Neural progenitor cell (in vitro differentiated cells): ENCODE data around the gene PLCB1. TPM values are rescaled to one million over a fixed set of nuclear protein-coding genes. Genes with fewer than 3 reads are reported as not detected.

ENCODE experiments used
- DNase-seq: peaks from one replicate; pipeline ENCODE4 v3.0.0-alpha.2; 2016; ENCODE audit warnings: low spot score
- H2AFZ ChIP-seq: fragments of 200-600 bp; sonication (generic); replicated peaks from 2 replicates; pipeline ENCODE4 v1.6.1; 2016; ENCODE audit warnings: antibody characterized with exemption
- H3F3A ChIP-seq: fragments of 200-600 bp; sonication (generic); 2 replicates; pipeline ENCODE4 v1.6.1; 2016; ENCODE audit warnings: antibody characterized with exemption, low read depth
- H3K27ac ChIP-seq: fragments of 200-600 bp; sonication (generic); 2 replicates; pipeline ENCODE4 v1.5.1; 2016; ENCODE audit warnings: mild to moderate bottlenecking
- H3K27me3 ChIP-seq: fragments of 200-600 bp; sonication (generic); 2 replicates; pipeline ENCODE4 v1.6.1; 2016; ENCODE audit warnings: mild to moderate bottlenecking, moderate library complexity
- H3K36me3 ChIP-seq: fragments of 200-600 bp; sonication (generic); 2 replicates; pipeline ENCODE4 v1.5.1; 2016
- H3K4me1 ChIP-seq: fragments of 200-600 bp; sonication (generic); 2 replicates; pipeline ENCODE4 v1.6.1; 2016; ENCODE audit warnings: mixed run types
- H3K4me2 ChIP-seq: fragments of 200-600 bp; sonication (generic); 2 replicates; pipeline ENCODE4 v1.6.1; 2016
- H3K4me3 ChIP-seq: fragments of 200-600 bp; sonication (generic); 2 replicates; pipeline ENCODE4 v1.5.1; 2016
- H3K79me2 ChIP-seq: fragments of 200-600 bp; sonication (generic); 2 replicates; pipeline ENCODE4 v1.6.1; 2016; ENCODE audit warnings: low read depth
- H3K9ac ChIP-seq: fragments of 200-600 bp; sonication (generic); 2 replicates; pipeline ENCODE4 v1.6.1; 2016
- H3K9me3 ChIP-seq: fragments of 200-600 bp; sonication (generic); 2 replicates; pipeline ENCODE4 v1.5.1; 2016; ENCODE audit warnings: low read depth
- H4K20me1 ChIP-seq: fragments of 200-600 bp; sonication (generic); 2 replicates; pipeline ENCODE4 v1.6.1; 2016; ENCODE audit warnings: low read depth
- H3K27ac Mint-ChIP-seq: 3 replicates; pipeline ENCODE4 v1.8.0; 2021; ENCODE audit warnings: mixed read lengths
- H3K27me3 Mint-ChIP-seq: 2 replicates; pipeline ENCODE4 v1.8.0; 2022; ENCODE audit warnings: low read depth, mild to moderate bottlenecking, inconsistent platforms, moderate library complexity, mixed read lengths; ENCODE audit not compliant: insufficient read depth
- H3K36me3 Mint-ChIP-seq: 3 replicates; pipeline ENCODE4 v1.8.0; 2021; ENCODE audit warnings: mixed read lengths
- H3K4me1 Mint-ChIP-seq: 3 replicates; pipeline ENCODE4 v1.8.0; 2021; ENCODE audit warnings: mixed read lengths
- H3K4me3 Mint-ChIP-seq: 3 replicates; pipeline ENCODE4 v1.8.0; 2021; ENCODE audit warnings: mild to moderate bottlenecking, moderate library complexity, mixed read lengths
- H3K9me3 Mint-ChIP-seq: 3 replicates; pipeline ENCODE4 v1.8.0; 2020; ENCODE audit warnings: mixed read lengths
- CTCF ChIP-seq: fragments of 200-600 bp; sonication (generic); IDR thresholded peaks from 2 replicates; pipeline ENCODE4 v1.5.1; 2017; ENCODE audit warnings: antibody characterized with exemption, mild to moderate bottlenecking
- EZH2 ChIP-seq: fragments of 200-600 bp; sonication (generic); IDR thresholded peaks from 2 replicates; pipeline ENCODE4 v1.6.1; 2017; ENCODE audit warnings: antibody characterized with exemption, mild to moderate bottlenecking, moderate library complexity
- EZH2phosphoT487 ChIP-seq: fragments of 200-600 bp; sonication (generic); IDR thresholded peaks from 2 replicates; pipeline ENCODE4 v1.6.1; 2017; ENCODE audit warnings: antibody characterized with exemption
- total RNA-seq: library from RNA; depleted of rRNA; stranded (reverse); fragments of >200 nt; gene quantifications from 2 replicates; pipeline ENCODE4 v1.2.3, GENCODE V29; 2015; ENCODE audit warnings: low replicate concordance

Gene PLCB1
- total RNA-seq, 1 donor from 2014 or later = 30.2 TPM

GRCh38 chr20:8670207-8670892 is 538.3 kb downstream of the PLCB1 start:
- no peak overlapping the region for H3K9ac ChIP-seq
- DNase-seq = no peak
- H3K79me2 ChIP-seq = no peaks in the 10 kb centered on the region
- H4K20me1 ChIP-seq = no peaks in the 10 kb centered on the region
- H3K4me1 Mint-ChIP-seq = peaks cover 5% of the 10 kb centered on the region
- no peak overlapping the region for H3K4me3 ChIP-seq
- no peaks in the 10 kb centered on the region for H3K4me1 ChIP-seq
- no peak overlapping the region for H3K27ac Mint-ChIP-seq
- H3K9me3 ChIP-seq = no peaks in the 10 kb centered on the region
- no peak for TF ChIP-seq EZH2phosphoT487
- no peak for TF ChIP-seq CTCF
- TF ChIP-seq EZH2 = no peak
- H3K27me3 ChIP-seq = no peaks in the 10 kb centered on the region
- H2AFZ ChIP-seq = no peak overlapping the region
- no peak overlapping the region for H3K4me2 ChIP-seq
- H3F3A ChIP-seq = no peaks in the 10 kb centered on the region
- H3K9me3 Mint-ChIP-seq = no peaks in the 10 kb centered on the region
- H3K27ac ChIP-seq = no peak overlapping the region
- peaks cover 2% of the 10 kb centered on the region for H3K27me3 Mint-ChIP-seq
- no peaks in the 10 kb centered on the region for H3K36me3 ChIP-seq
- no peak overlapping the region for H3K4me3 Mint-ChIP-seq
- H3K36me3 Mint-ChIP-seq = no peaks in the 10 kb centered on the region

GRCh38 chr20:8670893-8671215 is 538.8 kb downstream of the PLCB1 start:
- no peak overlapping the region for H3K4me3 ChIP-seq
- no peaks in the 10 kb centered on the region for H3K36me3 Mint-ChIP-seq

GRCh38 chr20:8671370-8671961 is 539.4 kb downstream of the PLCB1 start:
- no peaks in the 10 kb centered on the region for H3K4me1 ChIP-seq
- peaks cover 2% of the 10 kb centered on the region for H3K27me3 Mint-ChIP-seq
- TF ChIP-seq EZH2phosphoT487 (no peak), CTCF (no peak), EZH2 (no peak)
- no peaks in the 10 kb centered on the region for H3F3A ChIP-seq
- H3K27me3 ChIP-seq = no peaks in the 10 kb centered on the region
- no peak overlapping the region for H3K4me3 Mint-ChIP-seq
- H3K36me3 Mint-ChIP-seq = no peaks in the 10 kb centered on the region
- H3K9ac ChIP-seq = no peak overlapping the region
- no peak for DNase-seq
- H3K9me3 Mint-ChIP-seq = no peaks in the 10 kb centered on the region
- no peaks in the 10 kb centered on the region for H3K36me3 ChIP-seq
- H3K79me2 ChIP-seq = no peaks in the 10 kb centered on the region
- H3K4me1 Mint-ChIP-seq = peaks cover 5% of the 10 kb centered on the region
- H2AFZ ChIP-seq = no peak overlapping the region
- H3K27ac ChIP-seq = no peak overlapping the region
- H3K4me3 ChIP-seq = no peak overlapping the region
- no peak overlapping the region for H3K27ac Mint-ChIP-seq
- no peaks in the 10 kb centered on the region for H4K20me1 ChIP-seq
- H3K9me3 ChIP-seq = no peaks in the 10 kb centered on the region
- H3K4me2 ChIP-seq = no peak overlapping the region

More at GRCh38 chr20:8670893-8671215, 538.8 kb downstream of the PLCB1 start:
- no peak for DNase-seq
- no peak overlapping the region for H3K27ac ChIP-seq
- no peak overlapping the region for H3K9ac ChIP-seq
- H3K27ac Mint-ChIP-seq = no peak overlapping the region
- H3K79me2 ChIP-seq = no peaks in the 10 kb centered on the region
- H3K27me3 ChIP-seq = no peaks in the 10 kb centered on the region
- no peaks in the 10 kb centered on the region for H3K9me3 ChIP-seq
- no peaks in the 10 kb centered on the region for H3F3A ChIP-seq
- no peak overlapping the region for H2AFZ ChIP-seq
- no peak for TF ChIP-seq EZH2phosphoT487
- no peak for TF ChIP-seq CTCF
- TF ChIP-seq EZH2 = no peak
- H3K9me3 Mint-ChIP-seq = no peaks in the 10 kb centered on the region
- H3K4me1 Mint-ChIP-seq = peaks cover 5% of the 10 kb centered on the region
- H3K36me3 ChIP-seq = no peaks in the 10 kb centered on the region
- no peaks in the 10 kb centered on the region for H4K20me1 ChIP-seq
- H3K4me2 ChIP-seq = no peak overlapping the region
- no peaks in the 10 kb centered on the region for H3K4me1 ChIP-seq
- peaks cover 2% of the 10 kb centered on the region for H3K27me3 Mint-ChIP-seq
- H3K4me3 Mint-ChIP-seq = no peak overlapping the region
